ENCODE data around the gene KRTAP5-1. TPM values are rescaled to one million over a fixed set of nuclear protein-coding genes. Genes with fewer than 3 reads are reported as not detected.

Gene KRTAP5-1
- total RNA-seq = not detected in 2 replicates

GRCh38 chr11:1584661-1585370 lies at the start of gene KRTAP5-1:
KRTAP5-1 (minus strand) TSS chr11:1585283; CDS start chr11:1585249, 34 bp downstream.

GRCh38 chr11:1629326-1630185 lies 44.5 kb upstream of the KRTAP5-1 start, which contains the start of gene KRTAP5-5:
KRTAP5-5 (plus strand) TSS chr11:1629775; CDS start chr11:1629841, 66 bp downstream.

GRCh38 chr11:1622086-1622485 lies 37.0 kb upstream of the KRTAP5-1 start, which contains the start of gene KRTAP5-4:
KRTAP5-4 (minus strand) TSS chr11:1622138; CDS start chr11:1622093, 45 bp downstream.

GRCh38 chr11:1608363-1608762 lies 23.3 kb upstream of the KRTAP5-1 start, which contains the start of gene KRTAP5-3:
KRTAP5-3 (minus strand) TSS chr11:1608463; CDS start chr11:1608385, 78 bp downstream.

GRCh38 chr11:1597994-1598380 lies 12.9 kb upstream of the KRTAP5-1 start, which contains the start of gene KRTAP5-2:
KRTAP5-2 (minus strand) TSS chr11:1598294; CDS start chr11:1598250, 44 bp downstream.

GRCh38 chr11:1572197-1573076 lies 12.6 kb downstream of the KRTAP5-1 start, which contains the start of gene DUSP8:
DUSP8 (minus strand) TSS chr11:1572271; CDS start chr11:1565826, 6,445 bp downstream.

Other genes starting within 250 kb of the KRTAP5-1 start
- 0.04 and 0.23 TPM in 2 replicates for gene BRSK2, start 195.3 kb downstream of the KRTAP5-1 start, total RNA-seq
- 20.0 and 32.6 TPM in 2 replicates for gene MOB2, start 98.5 kb downstream of the KRTAP5-1 start, total RNA-seq
- 0.39 and 0.68 TPM in 2 replicates for gene DUSP8, start 13.0 kb downstream of the KRTAP5-1 start, total RNA-seq
- gene KRTAP5-2, start 13.0 kb upstream of the KRTAP5-1 start, total RNA-seq = not detected in 2 replicates
- gene KRTAP5-3, start 23.2 kb upstream of the KRTAP5-1 start, total RNA-seq = not detected in 2 replicates
- not detected in 2 replicates for gene KRTAP5-4, start 36.9 kb upstream of the KRTAP5-1 start, total RNA-seq
- not detected in 2 replicates for gene KRTAP5-5, start 44.5 kb upstream of the KRTAP5-1 start, total RNA-seq
- not detected in 2 replicates for gene KRTAP5-6, start 111.9 kb upstream of the KRTAP5-1 start, total RNA-seq
- 0.08 TPM in 1 of 2 replicates, not detected in the other for gene IFITM10, start 165.3 kb upstream of the KRTAP5-1 start, total RNA-seq
- gene CTSD, start 178.6 kb upstream of the KRTAP5-1 start, total RNA-seq = 152 and 181 TPM in 2 replicates
- 0.70 and 3.3 TPM in 2 replicates for gene SYT8, start 249.7 kb upstream of the KRTAP5-1 start, total RNA-seq

All from hair follicular keratinocyte (primary cell).